OCI-LY7 (cell line): Measurements from ENCODE around the gene ZIC4. TPM values are rescaled to one million over a fixed set of nuclear protein-coding genes. Genes with fewer than 3 reads are reported as not detected.

ENCODE experiments used
- BruUV-seq: library from RNA; stranded (reverse); fragments of 400-500 nt; replicated peaks from 2 replicates; lab custom pipeline; 2021; lab: Mats Ljungman, UMichigan
- CTCF ChIA-PET: fragments of 300-600 bp; sonication (Branson Sonifier 250); formaldehyde crosslinking; loops from one replicate; lab custom pipeline; 2022; ENCODE audit warnings: antibody characterized with exemption; ENCODE audit not compliant: unreplicated experiment; lab: Charles Lee
- POLR2A ChIA-PET: fragments of 300-600 bp; sonication (Branson Sonifier 250); formaldehyde crosslinking; loops from one replicate; lab custom pipeline; 2022; ENCODE audit warnings: antibody characterized with exemption; lab: Charles Lee
- DNase-seq: peaks from one replicate; pipeline ENCODE4 v3.0.0-alpha.2; 2015; ENCODE audit warnings: low spot score
- H2AFZ ChIP-seq: fragments of 200-600 bp; sonication (generic), shearing (Covaris generic); 2 replicates; pipeline ENCODE4 v1.6.1; 2014; ENCODE audit warnings: mild to moderate bottlenecking, antibody characterized with exemption, low read length, moderate library complexity
- H3K27ac ChIP-seq: fragments of 200-600 bp; sonication (generic); 2 replicates; pipeline ENCODE4 v1.5.1; 2014; ENCODE audit warnings: mixed run types, low read depth, mild to moderate bottlenecking, moderate library complexity, low read length, inconsistent platforms; ENCODE audit not compliant: poor library complexity, severe bottlenecking
- H3K36me3 ChIP-seq: fragments of 200-600 bp; sonication (generic); 2 replicates; pipeline ENCODE4 v1.6.1; 2014; ENCODE audit warnings: mild to moderate bottlenecking, antibody characterized with exemption, low read length, moderate library complexity, mixed read lengths; ENCODE audit not compliant: insufficient read depth
- H3K4me1 ChIP-seq: fragments of 200-600 bp; sonication (generic); 2 replicates; pipeline ENCODE4 v1.5.1; 2014; ENCODE audit warnings: mild to moderate bottlenecking, low read length; ENCODE audit not compliant: insufficient read depth, poor library complexity, severe bottlenecking
- H3K4me2 ChIP-seq: fragments of 200-600 bp; sonication (generic); 2 replicates; pipeline ENCODE4 v1.6.1; 2014; ENCODE audit warnings: mild to moderate bottlenecking, low read length
- H3K4me3 ChIP-seq: fragments of 200-600 bp; sonication (generic); 2 replicates; pipeline ENCODE4 v1.5.1; 2014; ENCODE audit warnings: mild to moderate bottlenecking, low read depth, low read length; ENCODE audit not compliant: poor library complexity, severe bottlenecking
- H3K79me2 ChIP-seq: fragments of 200-600 bp; sonication (generic); 2 replicates; pipeline ENCODE4 v1.6.1; 2016; ENCODE audit warnings: low read depth, mild to moderate bottlenecking, low read length, moderate library complexity, mixed read lengths; ENCODE audit not compliant: insufficient read depth
- H3K9me2 ChIP-seq: fragments of 200-600 bp; sonication (generic); 2 replicates; pipeline ENCODE4 v1.6.1; 2016; ENCODE audit warnings: mild to moderate bottlenecking, low read length, mixed read lengths; ENCODE audit not compliant: insufficient read depth
- H3K9me3 ChIP-seq: fragments of 200-600 bp; sonication (generic); 2 replicates; pipeline ENCODE4 v1.6.1; 2014; ENCODE audit warnings: mild to moderate bottlenecking, mixed run types, low read length, mixed read lengths
- H4K20me1 ChIP-seq: fragments of 200-600 bp; sonication (generic); 2 replicates; pipeline ENCODE4 v1.6.1; 2014; ENCODE audit warnings: mild to moderate bottlenecking, antibody characterized with exemption, low read length, moderate library complexity, mixed read lengths; ENCODE audit not compliant: insufficient read depth
- CTCF ChIP-seq: fragments of 200-600 bp; sonication (generic); conservative IDR thresholded peaks from 2 replicates; pipeline ENCODE4 v1.5.1; 2014; ENCODE audit warnings: mild to moderate bottlenecking, antibody characterized with exemption, low read length, moderate library complexity, mixed read lengths
- EZH2phosphoT487 ChIP-seq: fragments of 200-600 bp; sonication (generic); IDR thresholded peaks from 2 replicates; pipeline ENCODE4 v1.6.1; 2018; ENCODE audit warnings: low read depth, borderline replicate concordance, mild to moderate bottlenecking, mixed run types, antibody characterized with exemption, low read length, moderate library complexity, mixed read lengths
- intact Hi-C: fragments of 100-400 bp; cut with micrococcal nuclease; formaldehyde crosslinking; loops from one replicate; pipeline ENCODE4 v1.10.0; 2022; ENCODE audit not compliant: unreplicated experiment
- total RNA-seq, 2 experiments: library from RNA; depleted of rRNA in 1 of 2; stranded (reverse); fragments of >200 nt in 1 of 2; shearing (Covaris generic) in 1 of 2; gene quantifications; 2 replicates each; pipeline ENCODE4 v1.2.3, GENCODE V29; 2014 to 2022

The ZIC4 gene
- total RNA-seq, 2 experiments from 2014 or later: not detected

GRCh38 chr3:147411238-147411814 is 5.0 kb upstream of the ZIC4 start:
- CTCF ChIA-PET: no interaction called here
- no peaks in the 10 kb centered on the region for H4K20me1 ChIP-seq
- no peaks in the 10 kb centered on the region for H3K79me2 ChIP-seq
- intact Hi-C loops: no loop called here
- H3K4me1 ChIP-seq: no peaks in the 10 kb centered on the region
- no peak for DNase-seq
- no TSS peak for BruUV-seq
- no peaks in the 10 kb centered on the region for H3K36me3 ChIP-seq
- POLR2A ChIA-PET: no interaction called here
- no peak overlapping the region for H2AFZ ChIP-seq
- no peak overlapping the region for H3K4me2 ChIP-seq
- TF ChIP-seq CTCF: no peak
- no peak for TF ChIP-seq EZH2phosphoT487
- H3K4me3 ChIP-seq: no peak overlapping the region
- no peak overlapping the region for H3K27ac ChIP-seq
- no peaks in the 10 kb centered on the region for H3K9me2 ChIP-seq
- H3K9me3 ChIP-seq: no peaks in the 10 kb centered on the region

GRCh38 chr3:147410526-147411237 is 4.3 kb upstream of the ZIC4 start:
- no peak overlapping the region for H3K4me3 ChIP-seq
- no peaks in the 10 kb centered on the region for H3K79me2 ChIP-seq
- no peak for DNase-seq
- CTCF ChIA-PET: no interaction called here
- H3K4me1 ChIP-seq: no peaks in the 10 kb centered on the region
- BruUV-seq: no TSS peak
- POLR2A ChIA-PET: no interaction called here
- H3K4me2 ChIP-seq: no peak overlapping the region
- TF ChIP-seq CTCF (no peak), EZH2phosphoT487 (no peak)
- no peaks in the 10 kb centered on the region for H4K20me1 ChIP-seq
- H3K9me3 ChIP-seq: no peaks in the 10 kb centered on the region
- H3K36me3 ChIP-seq: no peaks in the 10 kb centered on the region
- intact Hi-C loops: no loop called here
- no peaks in the 10 kb centered on the region for H3K9me2 ChIP-seq
- H2AFZ ChIP-seq: no peak overlapping the region
- H3K27ac ChIP-seq: no peak overlapping the region

GRCh38 chr3:147410116-147410525 is 3.8 kb upstream of the ZIC4 start:
- Histone ChIP-seq H3K27ac (no peak overlapping the region), H3K36me3 (no peaks in the 10 kb centered on the region), H3K9me2 (no peaks in the 10 kb centered on the region), H3K4me2 (no peak overlapping the region), H3K4me3 (no peak overlapping the region), H2AFZ (no peak overlapping the region), H4K20me1 (no peaks in the 10 kb centered on the region), H3K79me2 (no peaks in the 10 kb centered on the region), H3K9me3 (no peaks in the 10 kb centered on the region), H3K4me1 (no peaks in the 10 kb centered on the region)
- no peak for DNase-seq
- intact Hi-C loops: no loop called here
- CTCF ChIA-PET: no interaction called here
- no peak for TF ChIP-seq CTCF
- no peak for TF ChIP-seq EZH2phosphoT487
- POLR2A ChIA-PET: no interaction called here
- no TSS peak for BruUV-seq
